EL (cell line): ENCODE results near the gene KCNA2.

Experiments used
- DNase-seq: peaks from one replicate; pipeline ENCODE4 v3.0.0-alpha.2; 2016

KCNA2 gene

DNA sequence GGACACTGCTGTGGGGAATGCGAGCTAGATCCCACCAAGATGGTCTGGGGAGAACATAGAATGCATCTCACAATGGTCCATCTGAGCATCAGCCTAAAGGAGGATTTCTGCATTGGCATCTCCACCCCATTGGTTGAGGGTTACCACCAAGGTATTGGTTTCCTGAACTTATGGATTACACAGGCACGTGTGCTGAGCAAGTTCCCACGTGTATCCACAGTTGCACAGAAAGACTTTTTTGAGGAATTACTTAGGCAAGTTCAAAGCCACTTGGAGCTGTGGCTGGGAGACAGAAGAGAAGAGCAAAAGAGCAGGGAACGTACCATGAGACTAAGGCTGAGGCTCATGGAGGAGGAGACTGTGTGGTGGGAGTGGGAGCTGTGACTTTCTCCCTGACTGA, 43.1 kb downstream of the KCNA2 start:
- DNase-seq: no peak

- DNase-seq: no peak
Measured at GRCh38 chr1:110561596-110561995, 44.6 kb downstream of the KCNA2 start.

DNA sequence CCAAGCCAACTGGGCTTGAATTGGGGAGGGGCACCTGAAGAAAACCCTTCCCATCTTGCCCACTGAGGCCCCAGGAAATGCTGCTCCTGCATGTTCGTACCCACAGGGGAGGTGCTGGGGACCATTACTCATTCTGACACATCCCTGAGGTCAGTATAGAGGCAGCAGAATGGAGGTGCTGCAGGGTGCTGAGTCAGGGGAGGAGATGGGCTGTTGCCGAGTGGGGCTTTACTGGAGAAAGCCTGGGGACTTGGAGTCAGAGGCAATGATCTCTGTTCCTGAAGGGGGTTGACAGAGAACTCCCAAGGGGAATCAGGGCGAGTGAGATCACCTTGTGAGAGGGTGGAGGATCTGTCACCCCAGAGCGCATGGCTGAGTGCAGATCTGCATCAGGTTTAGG, 47.0 kb downstream of the KCNA2 start:
- DNase-seq: peak; percentile 22

GRCh38 chr1:110557481-110557880, 48.7 kb downstream of the KCNA2 start:
- no peak for DNase-seq

GRCh38 chr1:110556471-110556807, 49.7 kb downstream of the KCNA2 start:
- DNase-seq: no peak

DNA sequence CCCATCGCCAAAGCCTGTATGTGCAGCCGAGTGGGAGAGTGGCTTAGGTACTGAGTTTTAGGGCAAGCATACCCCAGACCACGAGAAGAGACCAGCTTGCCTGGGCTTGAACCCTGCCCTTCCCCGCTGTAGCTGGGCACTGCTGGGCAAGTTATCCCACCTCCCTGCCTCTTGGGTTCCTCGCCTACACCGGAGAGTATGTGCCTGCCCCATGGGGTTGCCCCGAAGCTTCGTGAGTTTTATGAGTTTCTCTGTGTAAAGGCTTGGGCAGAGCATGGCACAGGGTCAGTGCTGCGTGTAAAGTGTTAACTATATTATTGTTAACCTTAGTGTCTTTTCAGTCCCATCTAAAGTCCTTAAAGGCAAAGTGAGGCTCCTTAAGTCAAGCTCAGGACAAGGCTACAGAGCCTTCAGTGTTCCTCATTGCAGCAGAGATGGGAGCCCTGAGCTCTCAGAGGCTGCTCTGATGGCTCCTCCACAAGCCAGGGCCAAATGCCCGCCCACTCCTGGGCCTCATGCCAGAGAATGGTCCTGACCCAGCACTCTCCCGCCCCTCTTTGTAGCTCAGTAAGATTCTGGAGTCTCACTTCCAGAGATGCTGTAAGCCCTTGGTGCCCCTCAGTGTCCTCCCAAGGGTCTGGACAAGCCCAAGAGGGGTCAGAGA, 50.2 kb downstream of the KCNA2 start:
- DNase-seq: peak; percentile 9

DNA sequence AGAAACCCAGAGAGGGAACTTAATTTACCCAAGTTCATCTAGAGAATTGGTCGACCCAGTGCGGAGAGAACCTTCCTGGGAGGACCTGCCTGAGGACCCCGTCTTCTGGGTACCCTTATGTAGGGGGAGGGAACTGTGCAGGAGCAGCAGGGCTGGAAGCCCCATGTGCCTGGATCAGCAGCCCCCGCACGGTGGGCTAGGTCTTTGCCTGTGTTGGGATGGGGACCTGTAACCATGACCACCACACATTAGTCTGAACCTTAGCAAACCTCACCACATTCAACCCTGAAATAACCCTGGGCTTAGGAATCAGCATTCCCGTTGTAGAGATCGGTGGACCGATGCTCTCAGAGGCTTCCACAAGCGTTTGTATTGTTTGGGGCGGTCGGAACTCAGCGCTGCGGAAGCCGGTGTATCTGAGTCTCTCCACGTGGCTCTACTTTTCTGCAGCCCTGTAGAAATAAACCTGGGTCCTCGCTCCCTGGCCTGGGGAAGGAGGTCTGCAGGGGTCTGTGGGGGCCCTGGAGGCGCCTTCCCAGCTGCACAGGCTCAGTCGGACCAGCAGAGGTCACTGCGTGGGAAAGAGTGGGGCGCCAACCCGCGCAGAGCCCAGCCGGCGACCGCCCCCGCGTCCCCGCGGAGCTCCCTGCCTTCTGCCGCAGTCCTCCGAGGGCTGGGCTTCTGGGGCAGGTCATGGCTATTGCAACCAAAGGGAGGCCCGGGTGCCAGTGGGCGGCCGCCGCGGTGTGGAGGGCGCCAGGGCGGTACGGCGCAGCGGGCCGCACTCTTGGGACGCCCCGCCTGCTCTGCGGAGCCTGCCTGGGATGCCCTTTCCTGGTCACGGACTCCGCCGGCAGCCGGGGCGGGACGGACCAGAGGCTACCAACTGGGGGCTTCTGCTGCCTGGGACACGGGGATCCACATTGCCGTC, 51.0 kb downstream of the KCNA2 start:
- peak; percentile 13 for DNase-seq

DNA sequence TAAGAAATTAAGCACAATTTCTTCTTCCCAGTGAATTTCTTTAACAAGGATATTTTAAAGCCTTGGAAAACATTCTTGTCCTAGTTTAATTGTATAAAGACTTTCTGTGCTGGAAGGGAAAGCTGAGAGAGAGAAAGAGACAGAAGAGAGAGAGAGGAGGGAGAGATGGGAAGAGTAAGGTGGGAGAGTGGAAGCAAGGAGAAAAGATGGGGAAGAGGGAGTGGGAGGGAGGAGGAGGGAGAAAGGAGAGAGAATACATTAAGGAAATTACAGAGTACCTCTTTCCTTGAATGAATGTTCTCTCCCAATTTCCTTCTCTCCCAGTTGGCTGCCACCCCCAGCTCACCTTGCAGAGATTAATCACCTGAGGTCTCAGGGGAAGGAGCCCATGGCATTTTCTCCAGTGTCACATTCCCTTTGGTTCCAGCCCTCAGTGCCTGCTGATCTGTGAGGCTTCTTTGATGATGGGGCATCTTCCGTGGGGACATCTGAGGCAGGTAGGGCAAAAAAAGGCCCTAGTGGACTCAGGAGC, 54.8 kb downstream of the KCNA2 start:
- DNase-seq: no peak

- DNase-seq: no peak
Measured at GRCh38 chr1:110549831-110550230, 56.3 kb downstream of the KCNA2 start.

GRCh38 chr1:110548381-110548780, 57.8 kb downstream of the KCNA2 start:
- DNase-seq: no peak

GRCh38 chr1:110547017-110547416, 59.1 kb downstream of the KCNA2 start:
- no peak for DNase-seq

- no peak for DNase-seq
Measured at GRCh38 chr1:110545492-110545891, 60.7 kb downstream of the KCNA2 start.

DNA sequence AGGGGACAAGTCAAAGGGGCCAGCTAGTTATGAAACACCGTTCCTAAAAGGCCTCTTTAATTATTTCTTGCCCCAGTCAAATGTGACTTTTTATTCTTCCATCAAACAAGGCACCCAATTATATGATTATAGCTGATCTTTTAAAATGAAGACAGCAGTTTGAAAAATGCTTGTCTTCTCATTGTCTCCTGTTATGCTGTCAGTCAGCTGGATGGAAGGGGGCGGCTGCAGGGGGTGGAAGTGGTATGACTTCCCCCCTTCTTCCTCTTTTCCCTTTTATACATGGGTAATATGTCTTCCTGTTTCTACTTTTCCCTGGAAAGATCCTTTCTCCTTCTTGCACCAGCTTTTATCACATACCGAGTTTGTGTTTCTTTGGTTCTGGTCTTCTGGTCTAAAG, 61.4 kb downstream of the KCNA2 start:
- DNase-seq: no peak
